Right lobe of liver (tissue), 6 donors: ENCODE measurements around the gene PAK6. TPM values are rescaled to one million over a fixed set of nuclear protein-coding genes. Genes with fewer than 3 reads are reported as not detected.

Source experiments
- ATAC-seq, 4 donors: fragments of 200-7000 bp; cut with Tn5 transposase; one replicate each; pipeline ENCODE4 v1.9.1; 2020; ENCODE audit warnings: mild to moderate bottlenecking in 4 of 4, moderate library complexity in 4 of 4
- DNase-seq, 3 donors: peaks; one replicate each; pipeline ENCODE4 v3.0.0-alpha.2; 2020
- H3K27ac ChIP-seq, 3 donors: fragments of 200-600 bp; one replicate each; pipeline ENCODE4 v1.8.0; 2022
- H3K27me3 ChIP-seq, 2 donors: fragments of 200-600 bp; one replicate each; pipeline ENCODE4 v1.8.0; 2022
- H3K36me3 ChIP-seq, 4 donors: fragments of 200-600 bp; sonication (generic) in 1 of 4; one replicate each; pipeline versions ENCODE4 v1.5.1 to v1.8.0; 2017 to 2022; ENCODE audit warnings: control low read depth in 1 of 4
- H3K4me1 ChIP-seq, 4 donors: fragments of 200-600 bp; sonication (generic) in 1 of 4; one replicate each; pipeline versions ENCODE4 v1.5.1 to v1.8.0; 2017 to 2022; ENCODE audit warnings: control low read depth in 1 of 4
- H3K4me3 ChIP-seq, 3 donors: fragments of 200-600 bp; one replicate each; pipeline ENCODE4 v1.8.0; 2022
- H3K9me3 ChIP-seq, 4 donors: fragments of 200-600 bp; sonication (generic) in 1 of 4; one replicate each; pipeline versions ENCODE4 v1.5.1 to v1.8.0; 2017 to 2022; ENCODE audit warnings: control low read depth in 1 of 4
- POLR2A ChIP-seq: fragments of 450-650 bp; IDR thresholded peaks from one replicate; pipeline ENCODE4 v1.6.1; 2017; ENCODE audit warnings: antibody characterized with exemption, mild to moderate bottlenecking
- WGBS: methylation state at CpG from one replicate; pipeline ENCODE4 v1.1.6; 2018; ENCODE audit warnings: low coverage, low lambda C conversion rate; ENCODE audit not compliant: insufficient coverage; ENCODE audit errors: missing lambda C conversion rate; 5-methylcytosine and 5-hydroxymethylcytosine counted together
- intact Hi-C, 2 donors: fragments of 100-400 bp; cut with DNase I; formaldehyde crosslinking; loops; one replicate each; pipeline versions ENCODE4 v1.11.2 to v1.14.1; 2022
- total RNA-seq, 6 experiments: library from RNA; depleted of rRNA in 2 of 6; stranded (reverse); fragments of >200 nt in 2 of 6; fragmentation: NEBNext Ultra II Directional in 3 of 6; extraction: Animal tissue kit (Norgen Biotek cat#: 25700) in 3 of 6; gene quantifications; one replicate each; pipeline versions ENCODE4 v1.1.0 to v1.2.4, GENCODE V29; 2016 to 2023
- TF ChIP-seq, protein P1 (sequence below), 4 donors: fragments of 200-600 bp in 3 of 4; fragments of 450-650 bp in 1 of 4; IDR thresholded peaks; one replicate each; pipeline versions ENCODE4 v1.5.1 to v1.8.0; 2016 to 2022; ENCODE audit warnings: antibody characterized with exemption in 4 of 4, mild to moderate bottlenecking in 2 of 4
- donor health status: DM: no; HTN: yes; CAD: no.
- donor health status: DM: no; HTN: no; CAD: no.
- donor health status: DM: no; HTN: no; CAD: no.
- donor health status: DM: no; HTN: yes; CAD: no.
- donor health status: DM: no; HTN: yes; CAD: no.

The PAK6 gene
- total RNA-seq, 6 experiments from 2014 or later, result 0.05 to 0.19 (median 0.10) TPM; not detected in 2

GRCh38 chr15:40239693-40240618 lies 1.1 kb downstream of the PAK6 start:
- Histone ChIP-seq H3K27ac (no peak overlapping the region), H3K4me3 (no peak overlapping the region), H3K36me3 (no peaks in the 10 kb centered on the region), H3K4me1 (peaks cover 0 to 4% (median 0%) of the 10 kb centered on the region in 4 donors), H3K27me3 (no peaks in the 10 kb centered on the region), H3K9me3 (no peaks in the 10 kb centered on the region)
- DNase-seq (no peak), ATAC-seq (peak in 1 of 4 donors; percentile 13)
- intact Hi-C loops, result no loop called here
- no peak for TF ChIP-seq POLR2A
- TF ChIP-seq, protein P1, sequence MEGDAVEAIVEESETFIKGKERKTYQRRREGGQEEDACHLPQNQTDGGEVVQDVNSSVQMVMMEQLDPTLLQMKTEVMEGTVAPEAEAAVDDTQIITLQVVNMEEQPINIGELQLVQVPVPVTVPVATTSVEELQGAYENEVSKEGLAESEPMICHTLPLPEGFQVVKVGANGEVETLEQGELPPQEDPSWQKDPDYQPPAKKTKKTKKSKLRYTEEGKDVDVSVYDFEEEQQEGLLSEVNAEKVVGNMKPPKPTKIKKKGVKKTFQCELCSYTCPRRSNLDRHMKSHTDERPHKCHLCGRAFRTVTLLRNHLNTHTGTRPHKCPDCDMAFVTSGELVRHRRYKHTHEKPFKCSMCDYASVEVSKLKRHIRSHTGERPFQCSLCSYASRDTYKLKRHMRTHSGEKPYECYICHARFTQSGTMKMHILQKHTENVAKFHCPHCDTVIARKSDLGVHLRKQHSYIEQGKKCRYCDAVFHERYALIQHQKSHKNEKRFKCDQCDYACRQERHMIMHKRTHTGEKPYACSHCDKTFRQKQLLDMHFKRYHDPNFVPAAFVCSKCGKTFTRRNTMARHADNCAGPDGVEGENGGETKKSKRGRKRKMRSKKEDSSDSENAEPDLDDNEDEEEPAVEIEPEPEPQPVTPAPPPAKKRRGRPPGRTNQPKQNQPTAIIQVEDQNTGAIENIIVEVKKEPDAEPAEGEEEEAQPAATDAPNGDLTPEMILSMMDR (IDR thresholded peaks at IDR 0.05), result no peak
- WGBS, result 68% methylated on average over 4 of the region's 19 CpGs

DNA sequence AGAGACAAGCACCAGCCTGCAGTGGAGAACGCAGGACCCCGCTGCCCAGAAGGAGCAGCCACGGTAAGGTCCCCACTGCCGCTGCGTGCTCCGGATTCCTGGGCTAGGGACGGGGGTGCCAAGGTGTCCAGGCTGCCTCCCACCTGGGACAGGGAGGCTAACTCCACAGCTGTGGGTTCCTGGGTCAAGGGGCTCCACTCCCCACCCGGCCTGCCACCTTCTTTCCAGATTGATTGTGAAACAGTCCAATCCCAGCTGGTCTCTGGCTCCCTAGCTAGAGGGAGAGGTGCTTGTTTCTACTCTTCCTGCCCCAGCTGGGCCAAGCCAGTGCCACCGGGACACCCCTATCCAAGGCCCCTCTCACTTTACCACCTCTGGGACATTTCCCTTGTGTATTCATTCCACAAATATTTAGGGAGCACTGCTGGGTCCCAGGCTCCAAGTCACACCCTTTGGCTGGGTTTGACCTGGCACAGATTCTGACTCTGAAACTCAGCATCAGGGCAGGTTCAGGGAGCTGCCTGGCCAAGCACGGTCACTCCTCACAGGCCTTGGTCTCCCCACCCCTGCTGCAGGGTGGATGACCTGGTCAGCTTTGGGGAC lies 1.9 kb downstream of the PAK6 start:
- Histone ChIP-seq H3K27ac (no peak overlapping the region), H3K9me3 (no peaks in the 10 kb centered on the region), H3K4me3 (no peak overlapping the region), H3K36me3 (no peaks in the 10 kb centered on the region), H3K4me1 (peaks cover 0 to 4% (median 0%) of the 10 kb centered on the region in 4 donors), H3K27me3 (no peaks in the 10 kb centered on the region)
- DNase-seq, result no peak
- WGBS, result 88% methylated on average over 9 of the region's 10 CpGs
- intact Hi-C loops, result no loop called here
- TF ChIP-seq POLR2A, result no peak
- TF ChIP-seq, protein P1 (IDR thresholded peaks at IDR 0.05), result no peak
- no peak for ATAC-seq

DNA sequence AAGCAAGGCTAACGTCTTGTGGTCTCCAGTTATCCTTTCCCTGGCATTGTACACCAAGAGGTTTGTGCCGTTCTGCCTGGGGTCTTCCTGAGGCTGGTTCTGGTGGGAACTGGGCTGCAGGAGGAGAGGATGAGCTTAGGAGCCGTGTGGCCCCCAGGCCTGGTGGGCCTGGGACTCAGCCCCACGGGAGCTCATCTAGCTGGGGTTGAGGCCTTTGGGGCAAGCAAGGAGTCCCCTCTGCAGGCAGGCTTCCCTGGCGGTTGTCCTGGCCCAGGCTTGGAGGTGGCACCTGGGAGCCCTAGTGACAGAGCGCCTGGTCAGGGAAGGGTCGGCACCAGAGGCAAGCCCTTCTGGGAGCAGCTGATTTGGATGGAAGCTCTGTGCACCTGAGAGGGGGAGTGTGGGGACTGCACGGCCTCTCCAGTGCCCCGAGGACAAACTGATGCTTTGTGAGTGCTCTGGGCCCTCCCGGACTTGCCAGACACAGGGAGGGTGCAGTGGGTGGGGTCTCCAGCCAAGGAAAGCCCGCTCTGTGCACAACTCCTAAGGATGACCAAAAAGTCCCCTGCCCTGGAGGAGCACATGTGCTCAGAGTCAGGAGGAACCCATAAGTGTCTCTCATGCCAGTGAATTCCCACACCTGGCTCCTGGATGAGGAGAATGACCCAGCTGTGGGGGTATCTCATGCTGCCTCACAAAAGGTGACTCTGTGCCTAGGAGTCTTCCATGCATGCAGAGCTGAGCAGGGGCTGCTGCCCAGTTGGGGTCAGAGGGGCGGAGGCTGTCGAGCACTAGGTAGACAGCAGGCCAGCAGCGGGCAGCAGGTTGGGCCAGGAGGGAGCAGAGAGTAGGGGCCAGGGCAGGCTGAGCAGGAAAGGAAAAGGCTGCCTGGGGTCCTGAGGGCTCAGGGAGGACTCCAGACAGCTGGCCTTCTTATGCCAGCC lies 2.7 kb downstream of the PAK6 start:
- ATAC-seq (no peak), DNase-seq (no peak)
- Histone ChIP-seq H3K36me3 (no peaks in the 10 kb centered on the region), H3K4me1 (peaks cover 0 to 4% (median 0%) of the 10 kb centered on the region in 4 donors), H3K27me3 (no peaks in the 10 kb centered on the region), H3K9me3 (no peaks in the 10 kb centered on the region), H3K27ac (no peak overlapping the region), H3K4me3 (no peak overlapping the region)
- intact Hi-C loops, result no loop called here
- 80% methylated on average over 2 of the region's 14 CpGs for whole genome bisulfite sequencing
- TF ChIP-seq, protein P1 (IDR thresholded peaks at IDR 0.05), result no peak
- no peak for TF ChIP-seq POLR2A

DNA sequence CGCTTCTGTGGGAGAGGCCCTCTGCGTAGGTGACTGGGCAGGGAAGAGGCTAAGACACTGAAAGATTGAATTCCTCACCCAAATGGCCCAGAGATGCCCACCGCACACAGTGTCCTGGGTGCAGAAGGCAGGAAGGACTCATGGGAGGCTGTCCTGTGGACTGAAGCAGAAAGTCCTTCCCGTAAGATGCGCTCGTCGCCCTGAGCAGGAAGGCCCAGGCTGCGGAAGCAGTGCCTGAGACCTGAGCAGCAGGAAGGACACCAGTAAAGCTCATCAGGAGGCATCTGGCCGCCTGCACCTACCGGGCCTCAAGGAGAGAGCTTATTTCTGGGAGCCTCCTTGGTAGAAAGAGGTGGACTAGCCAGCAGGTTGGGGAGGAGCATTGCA lies 3.3 kb downstream of the PAK6 start:
- TF ChIP-seq, protein P1 (IDR thresholded peaks at IDR 0.05), result no peak
- no peak for TF ChIP-seq POLR2A
- DNase-seq, result no peak

More for the DNA sequence above, 3.3 kb downstream of the PAK6 start:
- no peaks in the 10 kb centered on the region for H3K27me3 ChIP-seq
- peaks cover 0 to 4% (median 0%) of the 10 kb centered on the region in 4 donors for H3K4me1 ChIP-seq
- H3K9me3 ChIP-seq, result no peaks in the 10 kb centered on the region
- no peak for ATAC-seq
- H3K27ac ChIP-seq, result no peak overlapping the region
- H3K4me3 ChIP-seq, result no peak overlapping the region
- no peaks in the 10 kb centered on the region for H3K36me3 ChIP-seq
- intact Hi-C loops, result no loop called here
- no CpG with 5 or more reads among the region's 10 CpGs for WGBS
